ENCODE data around the gene GABRG3. TPM values are rescaled to one million over a fixed set of nuclear protein-coding genes. Genes with fewer than 3 reads are reported as not detected.

Gene GABRG3
- total and polyA plus RNA-seq, 10 of the 15 experiments (the other 5 are each of a cell fraction or from before 2014, with no cell fraction given), result 0.15 TPM; not detected in 9

DNA sequence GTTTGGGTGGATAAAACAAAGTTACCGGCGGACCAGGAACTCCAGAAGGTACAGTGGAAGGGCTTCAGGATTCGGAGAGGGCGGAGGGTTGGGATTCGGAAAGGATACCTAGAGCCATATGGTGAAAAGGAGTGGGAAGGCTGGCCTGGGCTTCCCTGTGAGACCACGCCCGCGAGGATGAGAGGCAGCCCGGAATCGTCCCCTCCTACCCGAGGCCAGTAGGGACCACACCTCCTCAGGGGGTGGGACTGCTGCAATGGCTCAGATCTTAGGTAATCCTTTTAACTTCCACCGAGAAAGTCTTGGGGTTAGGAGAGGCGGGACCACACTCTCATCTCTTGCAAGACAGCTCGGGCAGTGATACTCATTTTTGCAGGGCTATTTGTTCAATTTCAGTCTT is 616.8 kb downstream of the GABRG3 start (continued):
- TF ChIP-seq ZNF687 (IDR thresholded peaks at IDR 0.05), result no peak

GRCh38 chr15:27589260-27589659 is 618.3 kb downstream of the GABRG3 start:
- ChIA-PET RAD21 (ENCODE audit: unreplicated experiment) (no interaction called here), POLR2A (no interaction called here), SMC1A (ENCODE audit: uncharacterized antibody, unreplicated experiment) (no interaction called here), CTCF (no interaction called here)
- H3K4me2 ChIP-seq (ENCODE audit: control insufficient read depth, insufficient read depth), result no peak overlapping the region
- no peaks in the 10 kb centered on the region for H3K27me3 ChIP-seq (replicated peaks in 1 of 2; ENCODE audit: control insufficient read depth in 2 of 2, insufficient read depth in 2 of 2, low read length in 1 of 2)
- FAIRE-seq (no peak), ATAC-seq (no peak), DNase-seq (ENCODE audit: low read depth, low spot score) (no peak)
- no peak overlapping the region for H3K4me3 ChIP-seq
- no peaks in the 10 kb centered on the region; the same call in 2 of the 3 replicates for H3K9me3 ChIP-seq (replicated peaks; ENCODE audit: control insufficient read depth, insufficient read depth, low read length)
- no peak overlapping the region for H3K27ac ChIP-seq (ENCODE audit: control insufficient read depth, insufficient read depth)
- WGBS (ENCODE audit: insufficient coverage, insufficient replicate concordance, low lambda C conversion rate, missing lambda C conversion rate), result 6% methylated on average over 9 of the region's 9 CpGs
- H3K36me3 ChIP-seq (ENCODE audit: control insufficient read depth in 2 of 2, insufficient read depth in 2 of 2, low read length in 1 of 2), result no peaks in the 10 kb centered on the region
- H4K20me1 ChIP-seq (ENCODE audit: control insufficient read depth, insufficient read depth), result no peaks in the 10 kb centered on the region
- in situ Hi-C loops (cut with MboI), result no loop called here
- no TSS peak for BruUV-seq (replicated peaks)
- no peaks in the 10 kb centered on the region for H3K79me2 ChIP-seq (ENCODE audit: control insufficient read depth, insufficient read depth, low read length)
- H3K9ac ChIP-seq (ENCODE audit: control insufficient read depth, insufficient read depth, low read length), result no peak overlapping the region
- intact Hi-C loops (cut with micrococcal nuclease; ENCODE audit: unreplicated experiment), result no loop called here
- TF ChIP-seq MTA3 (IDR thresholded peaks at IDR 0.05; ENCODE audit: borderline replicate concordance, low read length), result no peak
- no peak overlapping the region for H2AFZ ChIP-seq (ENCODE audit: control insufficient read depth, low read depth, low read length)
- no peaks in the 10 kb centered on the region for H3K4me1 ChIP-seq (ENCODE audit: control insufficient read depth, insufficient read depth, low read length)
